Neuronal stem cell (in vitro differentiated cells): ENCODE measurements around the gene FARP1.

Experiments
- DNase-seq: peaks from one replicate; pipeline ENCODE4 v3.0.0-alpha.2; 2013; ENCODE audit warnings: low spot score
- H2AFZ ChIP-seq: one replicate; pipeline ENCODE4 v1.6.1; 2013; ENCODE audit warnings: mild to moderate bottlenecking, low read length, inconsistent platforms
- H2AK5ac ChIP-seq: 2 replicates; pipeline ENCODE4 v1.6.1; 2013; ENCODE audit warnings: low read depth, mild to moderate bottlenecking, inconsistent platforms, low read length, moderate library complexity, mixed read lengths
- H2BK120ac ChIP-seq: 2 replicates; pipeline ENCODE4 v1.6.1; 2013; ENCODE audit warnings: low read depth, mild to moderate bottlenecking, inconsistent platforms, low read length, moderate library complexity, mixed read lengths
- H2BK12ac ChIP-seq: one replicate; pipeline ENCODE4 v1.6.1; 2013; ENCODE audit warnings: low read length, inconsistent platforms
- H2BK15ac ChIP-seq: 2 replicates; pipeline ENCODE4 v1.6.1; 2013; ENCODE audit warnings: mild to moderate bottlenecking, low read length, inconsistent platforms, mixed read lengths
- H2BK5ac ChIP-seq: one replicate; pipeline ENCODE4 v1.6.1; 2013; ENCODE audit warnings: inconsistent platforms, mild to moderate bottlenecking, low read length, moderate library complexity
- H3K14ac ChIP-seq: one replicate; pipeline ENCODE4 v1.6.1; 2013; ENCODE audit warnings: low read length, inconsistent platforms
- H3K18ac ChIP-seq: 2 replicates; pipeline ENCODE4 v1.6.1; 2013; ENCODE audit warnings: low read length, inconsistent platforms
- H3K23ac ChIP-seq: 2 replicates; pipeline ENCODE4 v1.6.1; 2013; ENCODE audit warnings: low read depth, mild to moderate bottlenecking, mixed read lengths, low read length, inconsistent platforms; ENCODE audit not compliant: poor library complexity
- H3K27ac ChIP-seq: replicated peaks from 3 replicates; pipeline ENCODE4 v1.5.1; 2013; ENCODE audit warnings: low read length, inconsistent platforms
- H3K27me3 ChIP-seq, 3 experiments: 2 replicates each; pipeline ENCODE4 v1.6.1; 2013; ENCODE audit warnings: low read length in 3 of 3, mild to moderate bottlenecking in 2 of 3, inconsistent platforms in 1 of 3, low read depth in 1 of 3, mixed read lengths in 1 of 3, moderate library complexity in 1 of 3; ENCODE audit not compliant: control insufficient read depth in 3 of 3, insufficient read depth in 3 of 3
- H3K36me3 ChIP-seq, 2 donors: replicated peaks in 1 of 2; 2 replicates each; pipeline ENCODE4 v1.6.1; 2013; ENCODE audit warnings: low read length in 2 of 2; ENCODE audit not compliant: control insufficient read depth in 2 of 2, insufficient read depth in 2 of 2
- H3K4ac ChIP-seq: 2 replicates; pipeline ENCODE4 v1.6.1; 2013; ENCODE audit warnings: inconsistent platforms, mild to moderate bottlenecking, low read length, moderate library complexity
- H3K4me1 ChIP-seq, 2 donors: 1 replicate in 1 of 2; 2 replicates in 1 of 2; pipeline ENCODE4 v1.6.1; 2013; ENCODE audit warnings: low read length in 2 of 2, low read depth in 1 of 2; ENCODE audit not compliant: control insufficient read depth in 2 of 2, insufficient read depth in 1 of 2
- H3K4me2 ChIP-seq: one replicate; pipeline ENCODE4 v1.6.1; 2013; ENCODE audit warnings: mild to moderate bottlenecking, low read length, inconsistent platforms; ENCODE audit not compliant: insufficient read depth, poor library complexity, severe bottlenecking
- H3K4me3 ChIP-seq, 2 donors: 2 replicates each; pipeline ENCODE4 v1.5.1; 2013; ENCODE audit warnings: low read length in 2 of 2, mild to moderate bottlenecking in 2 of 2, inconsistent platforms in 1 of 2, moderate library complexity in 1 of 2
- H3K79me1 ChIP-seq: one replicate; pipeline ENCODE4 v1.6.1; 2013; ENCODE audit warnings: low read depth, mild to moderate bottlenecking, inconsistent platforms, low read length, moderate library complexity
- H3K9ac ChIP-seq: one replicate; pipeline ENCODE4 v1.6.1; 2013; ENCODE audit warnings: mild to moderate bottlenecking, low read depth, low read length, inconsistent platforms; ENCODE audit not compliant: poor library complexity
- H3K9me3 ChIP-seq, 2 donors: replicated peaks in 1 of 2; 2 replicates each; pipeline versions ENCODE3 to v1.6.1; 2013; ENCODE audit warnings: low read length in 2 of 2, mild to moderate bottlenecking in 2 of 2, inconsistent platforms in 1 of 2, low read depth in 1 of 2, mixed read lengths in 1 of 2, moderate library complexity in 1 of 2; ENCODE audit not compliant: control insufficient read depth in 2 of 2, insufficient read depth in 1 of 2
- H4K8ac ChIP-seq: one replicate; pipeline ENCODE4 v1.6.1; 2013; ENCODE audit warnings: low read depth, mild to moderate bottlenecking, inconsistent platforms, low read length, moderate library complexity
- H4K91ac ChIP-seq: one replicate; pipeline ENCODE4 v1.6.1; 2013; ENCODE audit warnings: low read length, low read depth, mild to moderate bottlenecking, inconsistent platforms; ENCODE audit not compliant: poor library complexity
- WGBS, 2 donors: extraction: QIAGEN DNeasy Blood & Tissue Kit; methylation state at CpG; one replicate each; pipeline ENCODE4 v1.1.7; 2013; ENCODE audit warnings: missing lambda C conversion rate in 2 of 2, mixed read lengths in 1 of 2; ENCODE audit not compliant: insufficient read length in 2 of 2, insufficient replicate concordance in 1 of 2; ENCODE audit errors: extremely low coverage in 2 of 2; 5-methylcytosine and 5-hydroxymethylcytosine counted together

The FARP1 gene

DNA sequence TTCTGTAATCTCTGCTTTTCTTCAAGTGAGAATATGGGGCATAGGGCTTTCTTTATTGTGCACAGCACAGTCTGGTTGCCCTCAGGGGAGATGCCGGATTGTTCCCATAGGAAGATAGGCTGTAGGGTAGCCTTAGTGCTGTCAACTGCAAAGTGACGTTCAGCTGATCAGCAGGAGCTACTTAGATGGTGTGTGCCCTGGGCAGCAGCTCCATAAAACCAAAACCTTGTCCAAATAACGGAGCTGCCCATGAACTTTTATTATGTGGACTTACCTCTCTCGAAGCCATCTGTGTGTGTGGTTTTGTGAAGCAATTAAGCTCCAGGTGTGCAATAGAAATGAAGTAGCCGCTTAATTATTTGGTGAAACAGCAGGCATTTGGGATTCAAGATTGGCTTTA lies 154.2 kb downstream of the FARP1 start:
- no peak overlapping the region for H3K14ac ChIP-seq
- no peak overlapping the region for H4K8ac ChIP-seq
- H4K91ac ChIP-seq, result no peak overlapping the region
- H3K4ac ChIP-seq, result no peak overlapping the region
- no peaks in the 10 kb centered on the region for H3K27me3 ChIP-seq
- peaks cover 7 to 35% of the 10 kb centered on the region in 2 donors for H3K4me1 ChIP-seq
- H2BK120ac ChIP-seq, result no peak overlapping the region
- H3K4me2 ChIP-seq, result no peak overlapping the region
- H2AK5ac ChIP-seq, result no peak overlapping the region
- no peak overlapping the region for H3K4me3 ChIP-seq
- H3K9me3 ChIP-seq, result no peaks in the 10 kb centered on the region
- no peak overlapping the region for H2AFZ ChIP-seq
- H3K9ac ChIP-seq, result no peak overlapping the region
- H3K36me3 ChIP-seq, result no peaks in the 10 kb centered on the region
- no peak overlapping the region for H3K18ac ChIP-seq
- H2BK15ac ChIP-seq, result no peak overlapping the region
- no CpG with 5 or more reads among the region's 5 CpGs for WGBS, 2 donors
- no peak overlapping the region for H3K27ac ChIP-seq
- no peaks in the 10 kb centered on the region for H3K79me1 ChIP-seq
- no peak for DNase-seq
- H2BK12ac ChIP-seq, result no peak overlapping the region
- no peak overlapping the region for H3K23ac ChIP-seq
- H2BK5ac ChIP-seq, result no peak overlapping the region

DNA sequence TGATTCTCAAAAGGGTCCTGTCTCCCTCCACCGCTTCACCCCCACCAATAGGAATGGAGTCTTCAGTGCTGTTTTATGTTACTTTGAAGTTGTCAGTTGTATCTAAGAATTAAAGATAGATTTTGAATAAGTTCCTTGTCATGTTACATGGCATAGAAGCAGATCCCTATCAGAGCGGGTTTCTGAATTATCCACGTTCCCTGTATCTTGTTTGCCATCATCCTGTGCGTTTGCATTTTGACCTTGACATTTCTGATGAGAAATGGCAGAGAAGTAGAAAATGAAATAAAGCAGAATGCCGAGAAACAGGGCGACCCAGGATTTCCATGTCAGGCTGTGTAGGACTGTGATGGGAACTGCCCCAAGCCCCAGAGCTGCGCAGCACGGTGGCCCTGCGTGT lies 154.9 kb downstream of the FARP1 start:
- no peak overlapping the region for H3K23ac ChIP-seq
- no peak overlapping the region for H3K18ac ChIP-seq
- H2AFZ ChIP-seq, result no peak overlapping the region
- no peak overlapping the region for H3K4ac ChIP-seq
- no peak overlapping the region for H3K4me2 ChIP-seq
- H2AK5ac ChIP-seq, result no peak overlapping the region
- WGBS, 2 donors, result no CpG with 5 or more reads among the region's 9 CpGs
- no peak overlapping the region for H2BK120ac ChIP-seq
- no peak overlapping the region for H2BK15ac ChIP-seq
- H3K14ac ChIP-seq, result no peak overlapping the region
- no peak overlapping the region for H3K9ac ChIP-seq
- no peak overlapping the region for H4K8ac ChIP-seq
- H2BK12ac ChIP-seq, result no peak overlapping the region
- no peak overlapping the region for H3K4me3 ChIP-seq
- H3K4me1 ChIP-seq, result peaks cover 7 to 37% of the 10 kb centered on the region in 2 donors
- no peak overlapping the region for H2BK5ac ChIP-seq
- no peaks in the 10 kb centered on the region for H3K27me3 ChIP-seq
- H3K36me3 ChIP-seq, result no peaks in the 10 kb centered on the region
- H3K9me3 ChIP-seq, result no peaks in the 10 kb centered on the region
- H4K91ac ChIP-seq, result no peak overlapping the region
- H3K27ac ChIP-seq, result no peak overlapping the region
- DNase-seq, result no peak
- H3K79me1 ChIP-seq, result no peaks in the 10 kb centered on the region

DNA sequence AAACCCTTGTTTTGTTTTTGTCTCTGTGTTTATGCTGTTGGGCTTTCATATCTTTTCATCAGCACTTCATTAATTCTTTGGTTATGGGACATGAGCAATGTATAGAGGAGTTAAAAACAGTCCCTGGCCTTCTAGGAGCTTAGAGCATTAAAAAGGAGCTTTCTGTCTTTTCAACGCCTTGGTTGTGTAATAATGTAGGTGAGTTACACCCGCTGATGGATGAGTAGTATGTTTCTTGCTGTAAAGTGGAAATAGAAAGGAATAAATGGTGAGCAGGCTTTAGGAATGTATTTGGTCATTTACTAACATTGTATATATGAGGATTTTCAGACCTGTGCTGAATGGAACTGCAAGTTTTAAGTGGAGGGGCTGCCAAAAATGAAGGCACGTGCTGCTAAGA lies 155.7 kb downstream of the FARP1 start:
- Histone ChIP-seq H3K4me1 (peaks cover 7 to 34% of the 10 kb centered on the region in 2 donors), H3K27me3 (no peaks in the 10 kb centered on the region), H2AFZ (no peak overlapping the region), H4K8ac (no peak overlapping the region), H2BK120ac (no peak overlapping the region), H3K4me2 (no peak overlapping the region), H3K23ac (no peak overlapping the region), H2BK15ac (no peak overlapping the region), H2AK5ac (no peak overlapping the region), H3K4ac (no peak overlapping the region), H2BK5ac (no peak overlapping the region), H3K4me3 (no peak overlapping the region), H3K27ac (no peak overlapping the region), H2BK12ac (no peak overlapping the region), H3K36me3 (no peaks in the 10 kb centered on the region), H3K79me1 (no peaks in the 10 kb centered on the region), H3K9ac (no peak overlapping the region), H4K91ac (no peak overlapping the region), H3K18ac (no peak overlapping the region), H3K14ac (no peak overlapping the region), H3K9me3 (no peaks in the 10 kb centered on the region)
- DNase-seq, result no peak
- no CpG with 5 or more reads among the region's 3 CpGs for WGBS, 2 donors

- Histone ChIP-seq H3K27me3 (no peaks in the 10 kb centered on the region), H3K9ac (no peak overlapping the region), H3K4ac (no peak overlapping the region), H2BK12ac (no peak overlapping the region), H3K4me2 (no peak overlapping the region), H4K8ac (no peak overlapping the region), H3K4me3 (no peak overlapping the region), H4K91ac (no peak overlapping the region), H3K9me3 (no peaks in the 10 kb centered on the region), H2BK15ac (no peak overlapping the region), H3K79me1 (peaks cover 3% of the 10 kb centered on the region), H3K4me1 (peaks cover 7 to 41% of the 10 kb centered on the region in 2 donors), H2AFZ (no peak overlapping the region), H2BK5ac (no peak overlapping the region), H3K23ac (no peak overlapping the region), H3K14ac (no peak overlapping the region), H3K36me3 (no peaks in the 10 kb centered on the region), H2AK5ac (no peak overlapping the region), H3K18ac (no peak overlapping the region), H3K27ac (no peak overlapping the region), H2BK120ac (no peak overlapping the region)
- DNase-seq, result no peak
- no CpG with 5 or more reads among the region's 6 CpGs for WGBS, 2 donors
These were observed 156.5 kb downstream of the FARP1 start for GRCh38 chr13:98299235-98299965.
